ENCODE data around the gene BCO1. TPM values are rescaled to one million over a fixed set of nuclear protein-coding genes. Genes with fewer than 3 reads are reported as not detected.

The BCO1 gene
- total and polyA plus RNA-seq, 4 donors, result 0.22 to 0.71 (median 0.37) TPM

DNA sequence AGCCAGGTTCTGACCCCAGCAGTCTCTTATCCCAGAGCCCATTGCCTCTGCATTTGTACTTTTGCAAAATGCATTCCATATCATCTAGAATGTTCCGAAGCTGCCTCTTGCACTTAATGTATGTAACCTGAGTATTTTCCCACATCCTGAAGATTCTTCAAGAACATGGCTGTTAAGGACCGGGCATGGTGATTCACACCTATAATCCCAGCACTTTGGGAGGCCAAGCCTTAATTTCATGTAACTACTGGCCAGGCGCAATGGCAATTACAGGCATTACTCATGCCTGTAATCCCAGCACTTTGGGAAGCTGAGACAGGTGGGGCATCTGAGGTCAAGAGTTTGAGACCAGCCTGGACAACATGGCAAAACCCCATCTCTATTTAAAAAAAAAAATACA is 44.6 kb downstream of the BCO1 start:
- 89% methylated on average over 2 of the region's 3 CpGs for WGBS (ENCODE audit: insufficient coverage)
- no peaks in the 10 kb centered on the region for H3K4me1 ChIP-seq (ENCODE audit: control insufficient read depth, insufficient read depth, low read length)
- no peak for DNase-seq (ENCODE audit: low read depth in 4 of 6, low spot score in 6 of 6)
- no peak overlapping the region for H3K27ac ChIP-seq (ENCODE audit: low read depth, low read length)
- H3K9me3 ChIP-seq (ENCODE audit: control insufficient read depth, insufficient read depth, low read length), result no peaks in the 10 kb centered on the region
- no peaks in the 10 kb centered on the region for H3K27me3 ChIP-seq (ENCODE audit: control insufficient read depth, insufficient read depth, low read length)
- no peak overlapping the region for H3K4me3 ChIP-seq (ENCODE audit: low read depth, low read length)
- H3K36me3 ChIP-seq (ENCODE audit: control insufficient read depth, insufficient read depth, low read length), result no peaks in the 10 kb centered on the region

DNA sequence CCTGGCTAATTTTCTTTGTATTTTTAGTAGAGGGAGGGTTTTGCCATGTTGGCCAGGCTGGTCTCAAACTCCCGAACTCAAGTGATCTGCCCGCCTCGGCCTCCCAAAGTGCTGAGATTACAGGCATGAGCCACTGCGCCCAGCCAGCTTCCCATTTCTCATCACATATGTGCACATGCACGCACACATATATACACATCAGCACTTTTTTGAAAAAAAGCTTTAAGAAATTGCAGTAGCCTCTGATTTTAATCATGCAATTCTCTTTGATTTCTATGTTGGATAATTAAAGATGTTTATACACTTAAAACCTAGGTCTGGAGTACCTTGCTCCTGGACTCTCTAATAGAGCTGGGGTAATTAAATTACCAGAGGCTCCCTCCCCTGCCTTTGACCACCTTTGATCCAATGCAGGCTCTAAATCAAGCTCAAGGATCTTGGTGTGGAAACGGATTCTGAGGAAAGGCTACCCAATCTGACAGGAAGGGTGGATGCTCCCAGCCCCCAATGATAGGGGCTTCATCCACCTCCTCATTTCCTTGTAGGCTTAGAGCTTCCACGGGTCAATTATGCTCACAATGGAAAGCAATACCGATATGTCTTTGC is 46.6 kb downstream of the BCO1 start:
- Histone ChIP-seq H3K27ac (ENCODE audit: low read depth, low read length) (no peak overlapping the region), H3K36me3 (ENCODE audit: control insufficient read depth, insufficient read depth, low read length) (no peaks in the 10 kb centered on the region)
- no peak for DNase-seq (ENCODE audit: low read depth in 4 of 6, low spot score in 6 of 6)

DNA sequence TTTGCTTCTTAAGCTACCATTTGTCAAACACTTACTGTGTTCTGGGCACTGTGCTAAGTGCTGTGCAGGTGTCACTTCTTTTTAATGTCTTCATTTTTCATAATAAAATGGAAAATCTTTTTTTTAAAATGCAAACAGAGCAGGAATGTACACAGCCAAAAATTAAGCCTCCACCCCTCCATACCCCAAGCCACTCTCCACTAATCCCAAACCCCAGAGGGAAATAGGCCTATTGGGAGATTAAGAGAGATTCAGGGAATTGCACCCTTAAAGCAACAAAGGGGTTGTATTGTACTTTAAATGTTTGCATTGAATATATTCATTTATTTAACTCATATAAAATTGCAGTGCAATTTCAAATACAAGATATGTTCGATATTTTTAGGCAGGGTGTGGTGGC is 47.7 kb downstream of the BCO1 start:
- WGBS (ENCODE audit: insufficient coverage), result no CpG with 5 or more reads among the region's 1 CpG

More for the DNA sequence above, 46.6 kb downstream of the BCO1 start:
- H3K4me3 ChIP-seq (ENCODE audit: low read depth, low read length), result no peak overlapping the region
- no peaks in the 10 kb centered on the region for H3K9me3 ChIP-seq (ENCODE audit: control insufficient read depth, insufficient read depth, low read length)
- no peaks in the 10 kb centered on the region for H3K27me3 ChIP-seq (ENCODE audit: control insufficient read depth, insufficient read depth, low read length)
- 95% methylated on average over 3 of the region's 8 CpGs for WGBS (ENCODE audit: insufficient coverage)
- H3K4me1 ChIP-seq (ENCODE audit: control insufficient read depth, insufficient read depth, low read length), result no peaks in the 10 kb centered on the region

DNA sequence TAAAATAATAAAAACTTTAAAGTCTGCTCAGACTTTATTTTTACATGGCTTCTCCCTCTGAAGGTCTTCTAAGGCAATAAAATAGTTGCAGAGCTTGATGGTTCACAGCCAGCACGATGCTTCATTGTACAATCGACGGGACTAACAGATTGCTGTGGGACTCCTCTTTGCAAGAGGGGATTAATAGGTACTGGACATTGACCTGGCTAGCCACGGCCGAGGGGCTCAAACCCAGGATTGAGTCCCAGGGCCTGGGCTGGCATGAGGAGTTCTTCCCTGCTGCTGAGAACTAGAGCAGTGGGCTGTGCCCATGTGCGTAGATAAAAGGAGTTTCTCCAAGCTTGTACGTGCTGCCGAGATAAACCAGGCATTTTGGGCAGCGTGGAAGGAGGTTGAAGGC is 52.6 kb downstream of the BCO1 start:
- H3K36me3 ChIP-seq (ENCODE audit: control insufficient read depth, insufficient read depth, low read length), result no peaks in the 10 kb centered on the region
- 98% methylated on average over 9 of the region's 9 CpGs for WGBS (ENCODE audit: insufficient coverage)
- no peak for DNase-seq (ENCODE audit: low read depth in 4 of 6, low spot score in 6 of 6)
- no peak overlapping the region for H3K27ac ChIP-seq (ENCODE audit: low read depth, low read length)
- H3K27me3 ChIP-seq (ENCODE audit: control insufficient read depth, insufficient read depth, low read length), result no peaks in the 10 kb centered on the region
- no peaks in the 10 kb centered on the region for H3K4me1 ChIP-seq (ENCODE audit: control insufficient read depth, insufficient read depth, low read length)
- H3K4me3 ChIP-seq (ENCODE audit: low read depth, low read length), result no peak overlapping the region
- H3K9me3 ChIP-seq (ENCODE audit: control insufficient read depth, insufficient read depth, low read length), result no peaks in the 10 kb centered on the region

More for the DNA sequence above, 47.7 kb downstream of the BCO1 start:
- H3K4me1 ChIP-seq (ENCODE audit: control insufficient read depth, insufficient read depth, low read length), result no peaks in the 10 kb centered on the region
- H3K27me3 ChIP-seq (ENCODE audit: control insufficient read depth, insufficient read depth, low read length), result no peaks in the 10 kb centered on the region
- H3K4me3 ChIP-seq (ENCODE audit: low read depth, low read length), result no peak overlapping the region
- no peak for DNase-seq (ENCODE audit: low read depth in 4 of 6, low spot score in 6 of 6)
- no peaks in the 10 kb centered on the region for H3K36me3 ChIP-seq (ENCODE audit: control insufficient read depth, insufficient read depth, low read length)
- no peak overlapping the region for H3K27ac ChIP-seq (ENCODE audit: low read depth, low read length)
- H3K9me3 ChIP-seq (ENCODE audit: control insufficient read depth, insufficient read depth, low read length), result no peaks in the 10 kb centered on the region

DNA sequence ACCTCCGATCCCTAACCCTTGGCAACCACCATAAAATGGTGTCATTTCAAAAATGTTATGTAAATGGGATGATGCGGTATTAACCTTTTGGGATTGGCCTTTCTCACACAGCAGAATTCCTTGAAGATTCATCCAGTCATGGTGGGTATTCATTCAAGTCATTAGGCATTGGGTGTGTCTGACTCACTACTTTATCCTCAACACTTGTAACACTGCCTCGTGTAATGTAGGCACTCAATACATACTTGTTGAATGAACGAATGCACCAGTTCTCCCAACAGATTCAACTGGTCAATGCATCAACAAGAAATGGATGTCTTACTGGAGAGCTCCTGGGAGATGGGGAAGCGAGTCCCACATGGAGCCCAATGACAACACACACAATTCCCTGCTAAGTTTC is 54.4 kb downstream of the BCO1 start:
- Histone ChIP-seq H3K4me1 (ENCODE audit: control insufficient read depth, insufficient read depth, low read length) (no peaks in the 10 kb centered on the region), H3K36me3 (ENCODE audit: control insufficient read depth, insufficient read depth, low read length) (no peaks in the 10 kb centered on the region), H3K27me3 (ENCODE audit: control insufficient read depth, insufficient read depth, low read length) (no peaks in the 10 kb centered on the region), H3K27ac (ENCODE audit: low read depth, low read length) (no peak overlapping the region), H3K4me3 (ENCODE audit: low read depth, low read length) (no peak overlapping the region), H3K9me3 (ENCODE audit: control insufficient read depth, insufficient read depth, low read length) (no peaks in the 10 kb centered on the region)
- DNase-seq (ENCODE audit: low read depth in 4 of 6, low spot score in 6 of 6), result no peak
- WGBS (ENCODE audit: insufficient coverage), result 100% methylated on average over 2 of the region's 5 CpGs

DNA sequence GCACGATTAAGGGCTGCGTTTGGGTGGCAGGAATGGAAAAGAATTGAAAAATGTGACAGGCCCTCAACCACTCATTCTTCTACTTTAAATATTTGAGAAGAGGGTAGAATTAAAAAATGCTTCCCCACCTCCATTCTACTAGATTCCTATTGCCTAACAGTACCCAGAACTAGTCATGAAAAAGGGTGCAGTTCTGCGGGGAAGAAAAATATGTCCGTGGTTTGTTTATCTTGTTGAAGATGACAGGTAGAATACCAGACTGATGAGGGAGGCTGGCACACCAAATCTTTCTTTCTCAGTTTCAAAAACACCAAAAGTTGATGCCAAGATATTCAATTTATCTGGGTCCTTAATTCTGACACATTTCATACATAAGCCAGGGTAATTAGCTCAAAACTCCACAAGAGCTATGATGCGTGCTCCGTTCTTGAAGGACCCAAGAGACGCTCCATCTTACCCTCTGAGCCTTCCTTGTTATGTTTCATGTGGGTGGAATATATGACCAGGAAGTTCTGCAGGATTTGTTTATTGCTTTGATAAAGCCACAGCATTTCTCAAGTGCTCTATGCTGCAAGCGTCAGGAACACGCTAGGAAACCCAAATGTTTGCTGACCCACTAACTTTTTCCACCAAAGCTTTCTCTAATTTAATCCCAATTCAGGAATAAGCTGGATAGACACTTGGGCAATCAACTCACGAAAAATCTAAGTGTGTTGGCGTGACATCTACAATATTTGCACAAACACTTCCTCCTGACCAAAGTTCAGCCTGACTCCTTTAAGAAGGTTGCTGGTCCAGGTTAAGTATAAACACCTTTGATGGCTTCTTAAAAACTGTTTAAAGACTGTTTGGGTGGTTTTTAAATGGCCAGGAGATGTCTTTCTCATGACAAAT is 55.7 kb downstream of the BCO1 start:
- H3K4me1 ChIP-seq (ENCODE audit: control insufficient read depth, insufficient read depth, low read length), result no peaks in the 10 kb centered on the region
- H3K9me3 ChIP-seq (ENCODE audit: control insufficient read depth, insufficient read depth, low read length), result no peaks in the 10 kb centered on the region
- DNase-seq (ENCODE audit: low read depth in 4 of 6, low spot score in 6 of 6), result no peak
- no peaks in the 10 kb centered on the region for H3K27me3 ChIP-seq (ENCODE audit: control insufficient read depth, insufficient read depth, low read length)
- no peaks in the 10 kb centered on the region for H3K36me3 ChIP-seq (ENCODE audit: control insufficient read depth, insufficient read depth, low read length)
- WGBS (ENCODE audit: insufficient coverage), result 98% methylated on average over 4 of the region's 11 CpGs
- no peak overlapping the region for H3K4me3 ChIP-seq (ENCODE audit: low read depth, low read length)
- no peak overlapping the region for H3K27ac ChIP-seq (ENCODE audit: low read depth, low read length)

DNA sequence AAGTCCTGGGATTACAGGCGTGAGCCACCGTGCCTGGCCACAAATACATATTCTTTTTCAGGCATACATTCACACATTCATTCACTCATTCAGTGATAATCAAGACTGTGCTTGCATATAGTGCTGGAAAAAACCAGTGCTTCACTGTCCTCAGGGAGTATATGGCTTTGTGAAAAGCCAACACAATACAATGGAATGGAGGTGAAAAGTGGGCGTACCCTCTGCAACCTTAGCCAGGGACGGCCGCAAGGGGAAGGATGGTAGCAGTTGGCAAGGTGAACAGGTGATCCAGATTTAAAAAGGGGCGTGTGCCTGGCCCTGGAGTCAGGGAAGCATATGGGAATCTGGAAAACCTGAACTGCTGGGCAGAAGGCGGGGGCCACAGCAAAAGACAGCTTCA is 58.1 kb downstream of the BCO1 start:
- no peaks in the 10 kb centered on the region for H3K27me3 ChIP-seq (ENCODE audit: control insufficient read depth, insufficient read depth, low read length)
- no peaks in the 10 kb centered on the region for H3K36me3 ChIP-seq (ENCODE audit: control insufficient read depth, insufficient read depth, low read length)
- 74% methylated on average over 6 of the region's 7 CpGs for WGBS (ENCODE audit: insufficient coverage)
- H3K9me3 ChIP-seq (ENCODE audit: control insufficient read depth, insufficient read depth, low read length), result no peaks in the 10 kb centered on the region
- DNase-seq (ENCODE audit: low read depth in 4 of 6, low spot score in 6 of 6), result no peak
- no peaks in the 10 kb centered on the region for H3K4me1 ChIP-seq (ENCODE audit: control insufficient read depth, insufficient read depth, low read length)
- no peak overlapping the region for H3K27ac ChIP-seq (ENCODE audit: low read depth, low read length)
- H3K4me3 ChIP-seq (ENCODE audit: low read depth, low read length), result no peak overlapping the region

DNA sequence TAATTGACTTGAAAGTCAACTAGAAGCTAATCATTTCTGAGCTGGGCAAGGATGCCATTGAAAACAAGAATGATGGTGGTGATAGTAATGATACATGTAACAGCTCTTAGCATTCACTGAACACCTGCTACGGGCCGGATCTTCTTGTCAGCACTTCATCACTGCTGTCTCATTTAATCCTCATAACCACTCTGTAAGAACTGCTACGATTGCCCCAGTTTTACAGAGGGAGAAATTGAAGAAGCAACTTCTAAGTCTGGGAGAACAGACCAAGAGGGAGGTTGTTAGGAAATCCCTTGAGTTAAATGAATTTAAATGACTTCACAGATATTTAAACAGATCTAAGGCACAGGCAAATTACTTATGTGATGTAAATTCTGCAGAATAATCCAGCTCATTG is 69.3 kb downstream of the BCO1 start:
- no peaks in the 10 kb centered on the region for H3K27me3 ChIP-seq (ENCODE audit: control insufficient read depth, insufficient read depth, low read length)
- no CpG with 5 or more reads among the region's 3 CpGs for WGBS (ENCODE audit: insufficient coverage)
- peaks cover under 1% of the 10 kb centered on the region for H3K4me1 ChIP-seq (ENCODE audit: control insufficient read depth, insufficient read depth, low read length)
- H3K4me3 ChIP-seq (ENCODE audit: low read depth, low read length), result no peak overlapping the region
- H3K9me3 ChIP-seq (ENCODE audit: control insufficient read depth, insufficient read depth, low read length), result no peaks in the 10 kb centered on the region
- DNase-seq (ENCODE audit: low read depth in 4 of 6, low spot score in 6 of 6), result peak in 1 of 6 donors; percentile 34
- no peak overlapping the region for H3K27ac ChIP-seq (ENCODE audit: low read depth, low read length)
- no peaks in the 10 kb centered on the region for H3K36me3 ChIP-seq (ENCODE audit: control insufficient read depth, insufficient read depth, low read length)

DNA sequence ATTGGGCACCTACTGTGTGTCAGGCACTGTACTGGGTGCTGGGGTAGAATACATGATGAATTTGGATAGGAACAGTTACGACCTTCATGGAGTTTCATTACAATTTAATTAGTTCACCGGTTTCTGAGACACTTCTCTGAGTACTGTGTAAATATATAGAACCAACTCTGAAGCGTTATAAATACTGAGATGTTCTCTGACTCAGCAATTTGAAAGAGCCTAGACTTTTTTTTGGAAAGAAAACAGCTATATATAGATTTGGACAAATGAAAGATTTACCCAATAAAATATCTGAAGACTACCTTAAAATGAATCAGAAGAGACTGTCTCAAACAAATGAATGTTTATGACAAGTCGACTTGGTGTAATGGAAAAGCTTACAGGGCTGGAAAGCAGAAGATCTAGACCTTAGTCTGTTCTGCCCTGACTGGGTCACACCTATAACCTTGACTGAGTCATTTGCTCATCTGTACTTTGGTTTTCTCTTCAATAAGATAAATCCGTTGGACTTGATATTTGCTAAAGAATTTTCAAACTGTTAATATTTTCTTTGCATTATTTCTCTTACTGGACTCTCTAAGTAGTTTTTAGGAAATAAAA is 71.7 kb downstream of the BCO1 start:
- peaks cover 8% of the 10 kb centered on the region for H3K4me1 ChIP-seq (ENCODE audit: control insufficient read depth, insufficient read depth, low read length)
- H3K27me3 ChIP-seq (ENCODE audit: control insufficient read depth, insufficient read depth, low read length), result no peaks in the 10 kb centered on the region
- DNase-seq (ENCODE audit: low read depth in 4 of 6, low spot score in 6 of 6), result no peak
- H3K4me3 ChIP-seq (ENCODE audit: low read depth, low read length), result no peak overlapping the region
- no CpG with 5 or more reads among the region's 5 CpGs for WGBS (ENCODE audit: insufficient coverage)
- H3K27ac ChIP-seq (ENCODE audit: low read depth, low read length), result no peak overlapping the region
- no peaks in the 10 kb centered on the region for H3K36me3 ChIP-seq (ENCODE audit: control insufficient read depth, insufficient read depth, low read length)
- no peaks in the 10 kb centered on the region for H3K9me3 ChIP-seq (ENCODE audit: control insufficient read depth, insufficient read depth, low read length)
